A549 treated with ZK216348 at 1 μM for 4 hours (cell line): ENCODE results near the gene OR8D1. TPM values are rescaled to one million over a fixed set of nuclear protein-coding genes. Genes with fewer than 3 reads are reported as not detected.

Experiments
- total RNA-seq: library from RNA; stranded (reverse); fragments of 200-300 nt; extraction: Qiagen RNA extraction; gene quantifications from 5 replicates; pipeline ENCODE4 v1.2.3, GENCODE V29; 2022; ENCODE audit warnings: low read depth

The OR8D1 gene
- total RNA-seq: not detected in 5 replicates

DNA sequence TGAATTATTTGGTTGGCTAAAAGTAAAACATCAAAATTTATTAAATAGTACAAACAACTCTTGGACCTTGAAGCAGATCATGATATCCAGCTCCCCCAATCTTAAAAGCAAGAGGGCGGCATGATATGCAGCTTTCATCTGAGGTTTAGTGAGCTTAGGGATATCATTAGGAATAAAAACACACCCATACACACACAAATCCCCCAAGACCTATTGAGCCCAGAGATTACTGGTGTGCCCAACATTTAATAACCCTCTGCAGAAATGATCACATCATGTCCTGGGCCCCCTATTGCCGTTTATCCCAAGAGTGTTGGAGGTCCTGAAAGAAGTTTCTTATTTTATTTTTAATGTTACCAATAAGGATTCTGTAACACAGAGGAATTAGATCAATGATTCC lies at the start of gene OR8D1:
TSS of gene OR8D1 (minus strand) at position 101 of the 400 bp plus-strand sequence. CDS start 3,183 bp downstream, outside the sequence.

DNA sequence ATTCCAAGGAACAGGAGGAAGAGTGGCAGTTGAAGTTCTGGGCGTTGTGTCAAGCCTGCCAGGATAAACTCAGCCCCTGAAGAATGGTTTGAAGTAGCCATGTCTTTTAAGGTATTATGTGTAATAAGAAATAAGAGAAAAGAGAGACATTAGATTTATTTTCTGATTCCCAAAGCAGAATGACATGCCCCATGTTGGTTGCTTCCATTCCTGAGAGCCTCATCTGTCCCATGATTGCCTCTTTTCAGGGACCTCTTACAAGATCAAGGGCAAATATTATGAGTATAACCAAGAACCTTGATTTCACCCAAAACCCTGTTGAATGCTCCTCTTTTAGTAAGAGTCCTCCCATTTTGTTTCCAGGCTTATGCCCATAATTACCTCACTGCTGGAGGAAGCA lies 6.3 kb upstream of the OR8D1 start, which contains the start of gene OR8D2:
TSS of gene OR8D2 (minus strand) at position 101 of the 400 bp plus-strand sequence. CDS start at position 101, 0 bp downstream.

GRCh38 chr11:124256076-124256475 lies 57.7 kb downstream of the OR8D1 start, which contains the start of gene OR8G5:
Gene OR8G5 (plus strand): TSS chr11:124256376. CDS start chr11:124264932, 8,556 bp downstream.

Other genes with a start within 250 kb of the OR8D1 start
- 0.09 to 0.28 TPM (median 0.21 TPM) in 4 of 5 replicates, not detected in the other for gene VWA5A, start 198.5 kb downstream of the OR8D1 start, total RNA-seq
- gene OR10D3, start 130.6 kb downstream of the OR8D1 start, total RNA-seq: not detected in 5 replicates
- gene OR8G1, start 72.9 kb downstream of the OR8D1 start, total RNA-seq: not detected in 5 replicates
- not detected in 5 replicates for gene OR8G5, start 57.6 kb downstream of the OR8D1 start, total RNA-seq
- not detected in 5 replicates for gene OR8D2, start 6.2 kb upstream of the OR8D1 start, total RNA-seq
- not detected in 5 replicates for gene OR8B2, start 70.5 kb upstream of the OR8D1 start, total RNA-seq
- not detected in 5 replicates for gene OR8B3, start 85.1 kb upstream of the OR8D1 start, total RNA-seq
- not detected in 5 replicates for gene OR8B4, start 110.9 kb upstream of the OR8D1 start, total RNA-seq
- not detected in 5 replicates for gene OR8B8, start 131.7 kb upstream of the OR8D1 start, total RNA-seq
- gene OR8B12, start 229.7 kb upstream of the OR8D1 start, total RNA-seq: not detected in 5 replicates